HepG2 (cell line): Measurements from ENCODE around the gene HRH2. TPM values are rescaled to one million over a fixed set of nuclear protein-coding genes. Genes with fewer than 3 reads are reported as not detected.

Source experiments
- ATAC-seq: fragments of 200-7000 bp; cut with Tn5 transposase; 3 replicates; pipeline ENCODE4 v1.9.1; 2020; ENCODE audit warnings: mild to moderate bottlenecking, moderate library complexity
- BruUV-seq: library from RNA; stranded (reverse); fragments of 400-500 nt; replicated peaks from 2 replicates; lab custom pipeline; 2021; lab: Mats Ljungman, UMichigan
- CTCF ChIA-PET: fragments of 300-600 bp; formaldehyde crosslinking; extraction: SDS; loops from one replicate; lab custom pipeline; 2021; ENCODE audit warnings: low total read pairs, inconsistent platforms, low intra/inter-chr PET ratio; lab: Yijun Ruan, JAX
- POLR2A ChIA-PET: fragments of 350-600 bp; sonication (Branson Sonifier 250); formaldehyde crosslinking; loops from one replicate; lab custom pipeline; 2020; ENCODE audit warnings: antibody characterized with exemption, inconsistent platforms; lab: Yijun Ruan, JAX
- DNase-seq: peaks from one replicate; pipeline ENCODE4 v3.0.0-alpha.2; 2015; ENCODE audit warnings: low spot score
- FAIRE-seq: peaks from 3 replicates; lab custom pipeline; 2011; peaks lifted over from hg19 to GRCh38; lab: Jason Lieb, UNC
- H2AFZ ChIP-seq: one replicate; pipeline ENCODE4 v1.6.1; 2011; ENCODE audit warnings: low read length, inconsistent platforms
- H3K27ac ChIP-seq: fragments of 300-600 bp; 3 replicates; pipeline ENCODE4 v1.8.0; 2011; ENCODE audit warnings: mixed run types, mild to moderate bottlenecking, mixed read lengths, low read length, inconsistent platforms; ENCODE audit not compliant: insufficient read depth; ENCODE audit errors: extremely low read length
- H3K27me3 ChIP-seq, 2 experiments: fragments of 200-600 bp in 1 of 2; 2 replicates in 1 of 2; 3 replicates in 1 of 2; pipeline versions ENCODE4 v1.6.0 to v1.8.0; 2011; ENCODE audit warnings: low read length in 2 of 2, mild to moderate bottlenecking in 2 of 2, moderate library complexity in 2 of 2, inconsistent platforms in 1 of 2; ENCODE audit not compliant: insufficient read depth in 2 of 2, control insufficient read depth in 1 of 2
- H3K36me3 ChIP-seq, 2 experiments: fragments of 200-600 bp in 1 of 2; replicated peaks in 1 of 2; 2 replicates in 1 of 2; 3 replicates in 1 of 2; pipeline versions ENCODE4 v1.5.1 to v1.8.0; 2011; ENCODE audit warnings: low read length in 2 of 2, inconsistent platforms in 1 of 2; ENCODE audit not compliant: insufficient read depth in 2 of 2, control insufficient read depth in 1 of 2
- H3K4me1 ChIP-seq: 2 replicates; pipeline ENCODE4 v1.5.1; 2012; ENCODE audit warnings: low read length, inconsistent platforms; ENCODE audit not compliant: insufficient read depth
- H3K4me2 ChIP-seq: 2 replicates; pipeline ENCODE4 v1.6.0; 2011; ENCODE audit warnings: low read depth, low read length, inconsistent platforms
- H3K4me3 ChIP-seq, 3 experiments: fragments of 200-600 bp in 1 of 3; sonication (generic), shearing (Covaris generic) in 1 of 3; replicated peaks in 1 of 3; 2 replicates each; pipeline ENCODE4 v1.5.1; 2011 to 2016; ENCODE audit warnings: low read length in 3 of 3, inconsistent platforms in 2 of 3, low read depth in 2 of 3, mild to moderate bottlenecking in 2 of 3, control low read depth in 1 of 3, mixed read lengths in 1 of 3; ENCODE audit not compliant: insufficient read depth in 1 of 3
- H3K79me2 ChIP-seq: one replicate; pipeline ENCODE4 v1.6.1; 2011; ENCODE audit warnings: low read length, inconsistent platforms; ENCODE audit not compliant: insufficient read depth
- H3K9ac ChIP-seq: 2 replicates; pipeline ENCODE4 v1.6.0; 2011; ENCODE audit warnings: mild to moderate bottlenecking, low read depth, low read length, inconsistent platforms; ENCODE audit not compliant: insufficient read depth
- H3K9me3 ChIP-seq: 2 replicates; pipeline ENCODE4 v1.5.1; 2012; ENCODE audit warnings: mild to moderate bottlenecking, low read length
- H4K20me1 ChIP-seq: 2 replicates; pipeline ENCODE4 v1.6.0; 2011; ENCODE audit warnings: inconsistent platforms, mild to moderate bottlenecking, low read length, moderate library complexity; ENCODE audit not compliant: insufficient read depth
- HMG20A ChIP-seq: IDR thresholded peaks from 2 replicates; pipeline ENCODE4 v1.6.1; 2016; ENCODE audit warnings: borderline replicate concordance
- NAIF1 ChIP-seq: sonication (generic); formaldehyde crosslinking; IDR thresholded peaks from 2 replicates; pipeline ENCODE4 v1.5.0; 2020; ENCODE audit warnings: mild to moderate bottlenecking, missing genetic modification reagents, borderline replicate concordance
- PHF20 ChIP-seq: sonication (generic); formaldehyde crosslinking; IDR thresholded peaks from 2 replicates; pipeline ENCODE4 v1.5.0; 2020; ENCODE audit warnings: mild to moderate bottlenecking, missing genetic modification reagents
- PHF8 ChIP-seq: sonication (generic); formaldehyde crosslinking; IDR thresholded peaks from 2 replicates; pipeline ENCODE4 v1.5.0; 2020; ENCODE audit warnings: missing genetic modification reagents
- PRMT3 ChIP-seq: sonication (generic); formaldehyde crosslinking; IDR thresholded peaks from 2 replicates; pipeline ENCODE4 v1.8.1; 2022; ENCODE audit warnings: low read depth, mild to moderate bottlenecking, moderate library complexity, missing genetic modification reagents, borderline replicate concordance
- RORA ChIP-seq: sonication (generic); formaldehyde crosslinking; IDR thresholded peaks from 2 replicates; pipeline ENCODE4 v1.5.0; 2020; ENCODE audit warnings: mild to moderate bottlenecking, missing genetic modification reagents, moderate library complexity
- TFE3 ChIP-seq: IDR thresholded peaks from 2 replicates; pipeline ENCODE4 v1.6.1; 2016
- TSC22D2 ChIP-seq: sonication (generic); formaldehyde crosslinking; IDR thresholded peaks from 2 replicates; pipeline ENCODE4 v1.5.1; 2020; ENCODE audit warnings: missing genetic modification reagents, mild to moderate bottlenecking, borderline replicate concordance
- ZNF138 ChIP-seq: sonication (generic); formaldehyde crosslinking; IDR thresholded peaks from 2 replicates; pipeline ENCODE4 v1.5.0; 2020; ENCODE audit warnings: mild to moderate bottlenecking, low read depth, missing genetic modification reagents
- ZNF143 ChIP-seq: sonication (generic); formaldehyde crosslinking; IDR thresholded peaks from 2 replicates; pipeline ENCODE4 v1.4.0; 2020; ENCODE audit warnings: missing genetic modification reagents
- ZNF282 ChIP-seq: fragments of 450-650 bp; IDR thresholded peaks from 2 replicates; pipeline ENCODE4 v1.6.1; 2018; ENCODE audit not compliant: partially characterized antibody
- ZNF589 ChIP-seq: sonication (generic); formaldehyde crosslinking; conservative IDR thresholded peaks from 2 replicates; pipeline ENCODE4 v1.8.0; 2022; ENCODE audit warnings: mild to moderate bottlenecking, moderate library complexity, missing genetic modification reagents
- ZNF703 ChIP-seq: sonication (generic); formaldehyde crosslinking; IDR thresholded peaks from 2 replicates; pipeline ENCODE4 v1.5.1; 2020; ENCODE audit warnings: missing genetic modification reagents, mild to moderate bottlenecking, moderate library complexity, borderline replicate concordance
- ZNF724P ChIP-seq: sonication (generic); formaldehyde crosslinking; IDR thresholded peaks from 2 replicates; pipeline ENCODE4 v1.8.0; 2022; ENCODE audit warnings: missing genetic modification reagents, borderline replicate concordance
- ZNF761 ChIP-seq: sonication (generic); formaldehyde crosslinking; conservative IDR thresholded peaks from 2 replicates; pipeline ENCODE4 v1.4.0; 2020; ENCODE audit warnings: mild to moderate bottlenecking, missing genetic modification reagents
- ZNF839 ChIP-seq: sonication (generic); formaldehyde crosslinking; IDR thresholded peaks from 2 replicates; pipeline ENCODE4 v1.4.0; 2020; ENCODE audit warnings: missing genetic modification reagents, mild to moderate bottlenecking, borderline replicate concordance
- WGBS: methylation state at CpG from one replicate; pipeline ENCODE4 v1.1.6; 2017; ENCODE audit warnings: low lambda C conversion rate; 5-methylcytosine and 5-hydroxymethylcytosine counted together
- in situ Hi-C: cut with HindIII; loops from 2 replicates; pipeline ENCODE4 v1.10.0; 2017; ENCODE audit warnings: low pct_unique_long_range_greater_than_20kb; ENCODE audit not compliant: extremely low pct_ligation_motif_present
- intact Hi-C: fragments of 100-400 bp; cut with micrococcal nuclease; formaldehyde crosslinking; loops from one replicate; pipeline ENCODE4 v1.10.0; 2022; ENCODE audit not compliant: unreplicated experiment
- polyA plus RNA-seq, 8 experiments: library from polyadenylated mRNA; depleted of rRNA in 3 of 8; stranded (reverse) in 7 of 8; unstranded in 1 of 8; fragments of >200 nt; fragmentation: Illumina TruSeq in 4 of 8; extraction: Trizol in 4 of 8; gene quantifications; 2 replicates each; pipeline versions ENCODE4 v1.2.1 to v1.2.3, GENCODE V29; 2011 to 2016; ENCODE audit warnings: low read depth in 4 of 8, missing spikeins in 1 of 8, mixed read lengths in 1 of 8; ENCODE audit not compliant: insufficient read depth in 1 of 8
- total RNA-seq, 5 experiments: library from RNA; depleted of rRNA; stranded (reverse); fragments of >200 nt; fragmentation: Illumina TruSeq; extraction: Trizol; gene quantifications; 2 replicates each; pipeline ENCODE4 v1.2.3, GENCODE V29; 2016; ENCODE audit warnings: low read depth in 1 of 5
- TF ChIP-seq, protein P1 (sequence below): sonication (generic); formaldehyde crosslinking; IDR thresholded peaks from 2 replicates; pipeline ENCODE4 v1.5.0; 2020; ENCODE audit warnings: missing genetic modification reagents

HRH2 gene
- total and polyA plus RNA-seq, 2 of the 13 experiments (the other 11 are each of a cell fraction or from before 2014, with no cell fraction given): not detected

DNA sequence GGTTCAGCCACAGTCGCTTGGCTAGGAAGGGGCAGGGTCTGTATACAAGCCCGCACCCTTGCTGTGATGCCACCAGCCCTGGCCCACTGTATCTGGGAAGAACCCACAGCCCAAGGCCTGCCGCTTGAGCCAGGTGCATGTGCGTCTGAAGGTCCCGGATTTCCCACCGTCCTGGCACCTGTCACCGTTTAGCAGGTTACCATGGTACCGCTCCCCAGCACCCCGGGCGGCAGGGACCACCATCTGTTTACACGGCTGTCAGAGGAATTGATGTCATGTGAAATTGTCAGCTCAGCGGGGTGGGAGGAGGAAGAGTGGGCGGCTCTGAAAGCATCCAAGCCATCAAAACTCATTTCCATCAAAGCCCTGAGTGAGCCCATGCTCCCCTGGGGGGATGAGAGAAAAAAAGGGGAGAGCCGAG is 92.7 kb downstream of the HRH2 start:
- FAIRE-seq (no peak), DNase-seq (no peak)
- no peaks in the 10 kb centered on the region for H4K20me1 ChIP-seq

GRCh38 chr5:175751369-175751768 is 93.5 kb downstream of the HRH2 start:
- CTCF ChIA-PET: no interaction called here
- FAIRE-seq (no peak), ATAC-seq (no peak), DNase-seq (no peak)
- Histone ChIP-seq H3K9me3 (no peaks in the 10 kb centered on the region), H3K4me2 (no peak overlapping the region), H3K27ac (no peak overlapping the region), H4K20me1 (no peaks in the 10 kb centered on the region), H3K79me2 (no peaks in the 10 kb centered on the region), H3K27me3 (peaks cover 2 to 11% of the 10 kb centered on the region in 2 experiments; a peak in 3 of 5 replicates), H3K9ac (no peak overlapping the region), H2AFZ (no peak overlapping the region), H3K4me1 (peaks cover 15% of the 10 kb centered on the region), H3K36me3 (no peaks in the 10 kb centered on the region), H3K4me3 (no peak overlapping the region)
- 37% methylated on average over 5 of the region's 5 CpGs for whole genome bisulfite sequencing
- POLR2A ChIA-PET: no interaction called here
- TF ChIP-seq TFE3: no peak
- TF ChIP-seq TSC22D2 (CRISPR knock-in tag): no peak
- TF ChIP-seq, protein P1, sequence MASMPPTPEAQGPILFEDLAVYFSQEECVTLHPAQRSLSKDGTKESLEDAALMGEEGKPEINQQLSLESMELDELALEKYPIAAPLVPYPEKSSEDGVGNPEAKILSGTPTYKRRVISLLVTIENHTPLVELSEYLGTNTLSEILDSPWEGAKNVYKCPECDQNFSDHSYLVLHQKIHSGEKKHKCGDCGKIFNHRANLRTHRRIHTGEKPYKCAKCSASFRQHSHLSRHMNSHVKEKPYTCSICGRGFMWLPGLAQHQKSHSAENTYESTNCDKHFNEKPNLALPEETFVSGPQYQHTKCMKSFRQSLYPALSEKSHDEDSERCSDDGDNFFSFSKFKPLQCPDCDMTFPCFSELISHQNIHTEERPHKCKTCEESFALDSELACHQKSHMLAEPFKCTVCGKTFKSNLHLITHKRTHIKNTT (CRISPR knock-in tag): no peak
- no peak for TF ChIP-seq ZNF724P (CRISPR knock-in tag)
- TF ChIP-seq ZNF703 (CRISPR knock-in tag): no peak
- TF ChIP-seq PRMT3 (CRISPR knock-in tag): no peak
- TF ChIP-seq PHF8 (CRISPR knock-in tag): no peak
- TF ChIP-seq ZNF839 (CRISPR knock-in tag): no peak
- TF ChIP-seq ZNF138 (CRISPR knock-in tag): no peak
- TF ChIP-seq ZNF282: no peak
- no peak for TF ChIP-seq ZNF143 (CRISPR knock-in tag)
- no peak for TF ChIP-seq ZNF761
- TF ChIP-seq NAIF1 (CRISPR knock-in tag): no peak
- TF ChIP-seq PHF20 (CRISPR knock-in tag): no peak
- intact Hi-C loops (no loop called here), in situ Hi-C loops (no loop called here)
- no TSS peak for BruUV-seq

More for the DNA sequence above, 92.7 kb downstream of the HRH2 start:
- Histone ChIP-seq H3K4me1 (peaks cover 15% of the 10 kb centered on the region), H3K4me3 (no peak overlapping the region), H3K4me2 (no peak overlapping the region), H3K27ac (no peak overlapping the region), H3K9me3 (no peaks in the 10 kb centered on the region), H3K79me2 (no peaks in the 10 kb centered on the region), H3K9ac (no peak overlapping the region), H2AFZ (no peak overlapping the region), H3K27me3 (peaks cover 2 to 11% of the 10 kb centered on the region in 2 experiments; a peak in 3 of 5 replicates), H3K36me3 (no peaks in the 10 kb centered on the region)
- WGBS: 69% methylated on average over 11 of the region's 14 CpGs
- ChIA-PET CTCF (no interaction called here), POLR2A (no interaction called here)
- in situ Hi-C loops: no loop called here
- no TSS peak for BruUV-seq
- ATAC-seq: no peak
- intact Hi-C loops: no loop called here
- TF ChIP-seq HMG20A (CRISPR knock-in tag) (no peak), RORA (CRISPR knock-in tag) (no peak), ZNF589 (CRISPR knock-in tag) (no peak)
- TF ChIP-seq, all 625 proteins: peak for 0
